Fibroblast of lung (primary cell): ENCODE results near the gene GRID1. TPM values are rescaled to one million over a fixed set of nuclear protein-coding genes. Genes with fewer than 3 reads are reported as not detected.

Experiments used
- DNase-seq, 2 donors: peaks; one replicate each; pipeline versions ENCODE4 v3.0.0 to v3.0.0-alpha.2; 2010; ENCODE audit warnings: low read depth in 2 of 2
- H2AFZ ChIP-seq: 2 replicates; pipeline ENCODE4 v1.5.1; 2012; ENCODE audit warnings: low read length, control low read depth, inconsistent platforms
- H3K27ac ChIP-seq: 2 replicates; pipeline ENCODE4 v1.5.1; 2011; ENCODE audit warnings: low read length, control low read depth; ENCODE audit not compliant: insufficient read depth
- H3K27me3 ChIP-seq: 2 replicates; pipeline ENCODE4 v1.5.1; 2011; ENCODE audit warnings: mild to moderate bottlenecking, low read length; ENCODE audit not compliant: control insufficient read depth, insufficient read depth
- H3K36me3 ChIP-seq: 2 replicates; pipeline ENCODE4 v1.5.1; 2011; ENCODE audit warnings: low read length; ENCODE audit not compliant: control insufficient read depth, insufficient read depth
- H3K4me1 ChIP-seq: 2 replicates; pipeline ENCODE4 v1.5.1; 2011; ENCODE audit warnings: low read length; ENCODE audit not compliant: control insufficient read depth, insufficient read depth; ENCODE audit errors: extremely low read depth
- H3K4me2 ChIP-seq: 2 replicates; pipeline ENCODE4 v1.5.1; 2011; ENCODE audit warnings: low read length, control low read depth; ENCODE audit not compliant: insufficient read depth; ENCODE audit errors: extremely low read depth
- H3K4me3 ChIP-seq, 4 experiments: fragments of 200-600 bp in 1 of 4; sonication (generic) in 1 of 4; replicated peaks in 1 of 4; 2 replicates each; pipeline ENCODE4 v1.5.1; 2011 to 2016; ENCODE audit warnings: low read length in 4 of 4, low read depth in 3 of 4, mild to moderate bottlenecking in 3 of 4, control low read depth in 2 of 4, inconsistent platforms in 1 of 4, mixed read lengths in 1 of 4; ENCODE audit not compliant: insufficient read depth in 1 of 4; ENCODE audit errors: control extremely low read depth in 1 of 4
- H3K79me2 ChIP-seq: 2 replicates; pipeline ENCODE4 v1.5.1; 2012; ENCODE audit warnings: mild to moderate bottlenecking, low read length, inconsistent platforms; ENCODE audit not compliant: control insufficient read depth, insufficient read depth
- H3K9ac ChIP-seq: 2 replicates; pipeline ENCODE4 v1.5.1; 2011; ENCODE audit warnings: mild to moderate bottlenecking, low read length, control low read depth; ENCODE audit not compliant: insufficient read depth
- H3K9me3 ChIP-seq: 2 replicates; pipeline ENCODE4 v1.5.1; 2012; ENCODE audit warnings: low read depth, low read length; ENCODE audit not compliant: control insufficient read depth, insufficient read depth
- H4K20me1 ChIP-seq: 2 replicates; pipeline ENCODE4 v1.5.1; 2011; ENCODE audit warnings: low read length; ENCODE audit not compliant: control insufficient read depth, insufficient read depth; ENCODE audit errors: extremely low read depth
- CTCF ChIP-seq, 2 donors: IDR thresholded peaks in 1 of 2; conservative IDR thresholded peaks in 1 of 2; 1 replicate in 1 of 2; 2 replicates in 1 of 2; pipeline ENCODE4 v1.5.1; 2011 to 2012; ENCODE audit warnings: low read length in 2 of 2, control low read depth in 1 of 2, inconsistent platforms in 1 of 2, low read depth in 1 of 2, mild to moderate bottlenecking in 1 of 2
- EZH2 ChIP-seq: IDR thresholded peaks from 2 replicates; pipeline ENCODE4 v1.5.1; 2012; ENCODE audit warnings: low read length, control low read depth, mild to moderate bottlenecking; ENCODE audit errors: missing control alignments
- polyA plus RNA-seq, 2 donors: library from polyadenylated mRNA; depleted of rRNA in 1 of 2; stranded (reverse) in 1 of 2; unstranded in 1 of 2; fragments of >200 nt; gene quantifications; 2 replicates each; pipeline ENCODE4 v1.2.1, GENCODE V29; 2011 to 2012; ENCODE audit warnings: missing spikeins in 1 of 2
- total RNA-seq: library from RNA; depleted of rRNA; stranded (reverse); fragments of >200 nt; gene quantifications from 2 replicates; pipeline ENCODE4 v1.2.1, GENCODE V29; 2014

GRID1 gene
- total and polyA plus RNA-seq, 2 donors (not counting 1 experiment from before 2014, with no cell fraction given), result 0.03 to 0.33 TPM

- no peaks in the 10 kb centered on the region for H3K4me1 ChIP-seq
- H3K4me2 ChIP-seq, result no peak overlapping the region
- H3K27me3 ChIP-seq, result no peaks in the 10 kb centered on the region
- no peak for TF ChIP-seq CTCF (conservative IDR thresholded peaks at IDR 0.05 in 1 of 2, IDR thresholded peaks at IDR 0.05 in 1 of 2; ENCODE audit: low read depth in 1 of 2, low read length in 2 of 2)
- TF ChIP-seq EZH2, result no peak
- no peak for DNase-seq
- no peaks in the 10 kb centered on the region for H3K9me3 ChIP-seq
- H3K79me2 ChIP-seq, result no peaks in the 10 kb centered on the region
- H3K27ac ChIP-seq, result no peak overlapping the region
- H3K36me3 ChIP-seq, result no peaks in the 10 kb centered on the region
- H2AFZ ChIP-seq, result no peak overlapping the region
- H4K20me1 ChIP-seq, result no peaks in the 10 kb centered on the region
- H3K9ac ChIP-seq, result no peak overlapping the region
- H3K4me3 ChIP-seq, result no peak overlapping the region
Observed at GRCh38 chr10:85811405-85811804, 555.2 kb downstream of the GRID1 start.

- TF ChIP-seq CTCF (conservative IDR thresholded peaks at IDR 0.05 in 1 of 2, IDR thresholded peaks at IDR 0.05 in 1 of 2; ENCODE audit: low read depth in 1 of 2, low read length in 2 of 2) (no peak), EZH2 (no peak)
- H3K4me1 ChIP-seq, result no peaks in the 10 kb centered on the region
- no peak overlapping the region for H2AFZ ChIP-seq
- no peaks in the 10 kb centered on the region for H3K79me2 ChIP-seq
- H3K9ac ChIP-seq, result no peak overlapping the region
- no peaks in the 10 kb centered on the region for H3K36me3 ChIP-seq
- no peak overlapping the region for H3K27ac ChIP-seq
- no peak overlapping the region for H3K4me2 ChIP-seq
- no peaks in the 10 kb centered on the region for H3K9me3 ChIP-seq
- no peak for DNase-seq
- no peaks in the 10 kb centered on the region for H3K27me3 ChIP-seq
- no peaks in the 10 kb centered on the region for H4K20me1 ChIP-seq
- no peak overlapping the region for H3K4me3 ChIP-seq
Observed at GRCh38 chr10:85810674-85811073, 555.9 kb downstream of the GRID1 start.

- Histone ChIP-seq H3K36me3 (no peaks in the 10 kb centered on the region), H3K4me3 (no peak overlapping the region), H4K20me1 (no peaks in the 10 kb centered on the region), H3K79me2 (no peaks in the 10 kb centered on the region), H3K4me1 (no peaks in the 10 kb centered on the region), H3K9me3 (no peaks in the 10 kb centered on the region), H3K27me3 (no peaks in the 10 kb centered on the region), H3K27ac (no peak overlapping the region), H3K4me2 (no peak overlapping the region), H2AFZ (no peak overlapping the region), H3K9ac (no peak overlapping the region)
- TF ChIP-seq CTCF (conservative IDR thresholded peaks at IDR 0.05 in 1 of 2, IDR thresholded peaks at IDR 0.05 in 1 of 2; ENCODE audit: low read depth in 1 of 2, low read length in 2 of 2) (no peak), EZH2 (no peak)
- DNase-seq, result no peak
Observed at GRCh38 chr10:85795460-85795859, 571.1 kb downstream of the GRID1 start.
